AG04450 (cell line): ENCODE data around the gene AMIGO3. TPM values are rescaled to one million over a fixed set of nuclear protein-coding genes. Genes with fewer than 3 reads are reported as not detected.

ENCODE experiments used
- CTCF ChIA-PET: fragments of 300-600, 350-600 bp; formaldehyde crosslinking; extraction: SDS; loops from one replicate; lab custom pipeline; 2022; ENCODE audit warnings: antibody characterized with exemption, inconsistent platforms; lab: Charles Lee
- POLR2A ChIA-PET: fragments of 350-600 bp; formaldehyde crosslinking; extraction: SDS; loops from one replicate; lab custom pipeline; 2021; ENCODE audit warnings: antibody characterized with exemption, inconsistent platforms; lab: Yijun Ruan, JAX
- DNase-seq: peaks from one replicate; pipeline ENCODE4 v3.0.0-alpha.2; 2011; ENCODE audit warnings: low read depth, low spot score
- H3K27ac ChIP-seq: one replicate; pipeline ENCODE4 v1.5.1; 2012; ENCODE audit warnings: low read depth, low read length, control low read depth
- H3K27me3 ChIP-seq: one replicate; pipeline ENCODE4 v1.6.0; 2012; ENCODE audit warnings: low read length; ENCODE audit not compliant: control insufficient read depth, insufficient read depth
- H3K4me3 ChIP-seq: 2 replicates; pipeline ENCODE4 v1.5.1; 2011; ENCODE audit warnings: mild to moderate bottlenecking, low read depth, low read length, control low read depth
- H3K9me3 ChIP-seq: 2 replicates; pipeline ENCODE4 v1.5.1; 2012; ENCODE audit warnings: low read length; ENCODE audit not compliant: control insufficient read depth, insufficient read depth
- CTCF ChIP-seq: IDR thresholded peaks from 2 replicates; pipeline ENCODE4 v1.5.1; 2011; ENCODE audit warnings: low read depth, low read length, control low read depth, inconsistent platforms
- polyA plus RNA-seq: library from polyadenylated mRNA; depleted of rRNA; stranded (reverse); fragments of >200 nt; gene quantifications from 2 replicates; pipeline ENCODE4 v1.2.3, GENCODE V29; 2011

Gene AMIGO3
- polyA plus RNA-seq, 1 experiment, result not detected

- no peak for DNase-seq
- H3K27ac ChIP-seq, result no peak overlapping the region
- POLR2A ChIA-PET, result no interaction called here
- CTCF ChIA-PET, result interaction anchor here (1.4 kb wide), 1 partner anchor 120 kb away, joined by 3 read pairs; no protein-coding TSS in a partner anchor
- no peaks in the 10 kb centered on the region for H3K27me3 ChIP-seq
- peak overlapping the region; percentile 69 for H3K4me3 ChIP-seq
- no peak for TF ChIP-seq CTCF
- peaks cover 12% of the 10 kb centered on the region; the same call in 1 of the 2 replicates for H3K9me3 ChIP-seq
These were observed 648 bp downstream of the AMIGO3 start for GRCh38 chr3:49718858-49719213.

- Histone ChIP-seq H3K27ac (no peak overlapping the region), H3K4me3 (no peak overlapping the region), H3K27me3 (no peaks in the 10 kb centered on the region), H3K9me3 (peaks cover 12% of the 10 kb centered on the region; the same call in 1 of the 2 replicates)
- ChIA-PET POLR2A (no interaction called here), CTCF (interaction anchor here (1.4 kb wide), 1 partner anchor 121 kb away, joined by 3 read pairs; no protein-coding TSS in a partner anchor)
- no peak for TF ChIP-seq CTCF
- DNase-seq, result no peak
These were observed 1.3 kb downstream of the AMIGO3 start for GRCh38 chr3:49717959-49718857.

- CTCF ChIA-PET, result no interaction called here
- POLR2A ChIA-PET, result no interaction called here
- Histone ChIP-seq H3K9me3 (peaks cover 12% of the 10 kb centered on the region; the same call in 1 of the 2 replicates), H3K4me3 (no peak overlapping the region), H3K27me3 (no peaks in the 10 kb centered on the region), H3K27ac (no peak overlapping the region)
- TF ChIP-seq CTCF, result no peak
- DNase-seq, result no peak
These were observed 2.1 kb downstream of the AMIGO3 start for GRCh38 chr3:49717211-49717958.

GRCh38 chr3:49716691-49717210, 2.7 kb downstream of the AMIGO3 start:
- no peak overlapping the region for H3K27ac ChIP-seq
- CTCF ChIA-PET, result no interaction called here

More at GRCh38 chr3:49716691-49717210, 2.7 kb downstream of the AMIGO3 start:
- POLR2A ChIA-PET, result no interaction called here
- Histone ChIP-seq H3K27me3 (no peaks in the 10 kb centered on the region), H3K4me3 (no peak overlapping the region), H3K9me3 (peaks cover 12% of the 10 kb centered on the region; the same call in 1 of the 2 replicates)
- no peak for DNase-seq
- TF ChIP-seq CTCF, result no peak
